ENCODE results near the gene UBE2L5.

DNA sequence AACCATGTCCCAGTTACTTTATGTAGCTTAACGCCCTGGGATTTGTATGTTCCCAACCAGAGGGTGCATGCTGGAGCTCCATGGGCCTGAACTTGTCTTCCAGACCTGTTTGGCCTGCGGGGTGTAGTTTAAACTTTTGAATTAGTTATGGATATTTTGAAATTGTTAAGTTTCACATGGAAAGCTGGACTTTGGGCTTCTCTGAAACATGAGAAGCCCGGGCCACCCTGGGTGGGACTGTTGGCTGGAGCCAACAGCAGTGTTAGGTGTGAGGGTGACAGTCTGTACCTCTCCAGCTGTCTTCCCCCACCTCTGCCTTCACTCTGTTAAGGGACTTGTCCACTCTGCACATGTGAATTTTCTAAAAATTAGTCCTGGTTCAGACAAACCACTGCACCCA lies 1.6 kb downstream of the UBE2L5 start:
- TF ChIP-seq, protein P1, sequence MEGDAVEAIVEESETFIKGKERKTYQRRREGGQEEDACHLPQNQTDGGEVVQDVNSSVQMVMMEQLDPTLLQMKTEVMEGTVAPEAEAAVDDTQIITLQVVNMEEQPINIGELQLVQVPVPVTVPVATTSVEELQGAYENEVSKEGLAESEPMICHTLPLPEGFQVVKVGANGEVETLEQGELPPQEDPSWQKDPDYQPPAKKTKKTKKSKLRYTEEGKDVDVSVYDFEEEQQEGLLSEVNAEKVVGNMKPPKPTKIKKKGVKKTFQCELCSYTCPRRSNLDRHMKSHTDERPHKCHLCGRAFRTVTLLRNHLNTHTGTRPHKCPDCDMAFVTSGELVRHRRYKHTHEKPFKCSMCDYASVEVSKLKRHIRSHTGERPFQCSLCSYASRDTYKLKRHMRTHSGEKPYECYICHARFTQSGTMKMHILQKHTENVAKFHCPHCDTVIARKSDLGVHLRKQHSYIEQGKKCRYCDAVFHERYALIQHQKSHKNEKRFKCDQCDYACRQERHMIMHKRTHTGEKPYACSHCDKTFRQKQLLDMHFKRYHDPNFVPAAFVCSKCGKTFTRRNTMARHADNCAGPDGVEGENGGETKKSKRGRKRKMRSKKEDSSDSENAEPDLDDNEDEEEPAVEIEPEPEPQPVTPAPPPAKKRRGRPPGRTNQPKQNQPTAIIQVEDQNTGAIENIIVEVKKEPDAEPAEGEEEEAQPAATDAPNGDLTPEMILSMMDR (conservative IDR thresholded peaks at IDR 0.05; ENCODE audit: low read depth, low read length): no peak
- TF ChIP-seq EZH2 (IDR thresholded peaks at IDR 0.05; ENCODE audit: low read length, unreplicated experiment) (no peak), EZH2phosphoT487 (IDR thresholded peaks at IDR 0.05; ENCODE audit: borderline replicate concordance, low read length) (no peak)

Measured in PC-3 (cell line).